DND-41 (cell line): ENCODE measurements around the gene PRKAR1B.

Experiments used
- ATAC-seq: fragments of 200-7000 bp; cut with Tn5 transposase; 3 replicates; pipeline ENCODE4 v1.9.1; 2021; ENCODE audit warnings: low read depth; ENCODE audit not compliant: insufficient read depth
- DNase-seq: peaks from one replicate; pipeline ENCODE4 v3.0.0-alpha.2; 2020
- H2AFZ ChIP-seq: 2 replicates; pipeline ENCODE4 v1.6.0; 2012; ENCODE audit warnings: low read depth, low read length
- H3K27ac ChIP-seq: 2 replicates; pipeline ENCODE4 v1.5.1; 2012; ENCODE audit warnings: low read length, inconsistent platforms
- H3K27me3 ChIP-seq: fragments of 200-600 bp; sonication (generic); 2 replicates; pipeline ENCODE4 v1.6.0; 2012; ENCODE audit warnings: low read length, mild to moderate bottlenecking, inconsistent platforms; ENCODE audit not compliant: insufficient read depth, poor library complexity
- H3K36me3 ChIP-seq: 2 replicates; pipeline ENCODE4 v1.5.1; 2012; ENCODE audit warnings: low read length, inconsistent platforms; ENCODE audit not compliant: insufficient read depth
- H3K4me1 ChIP-seq: 2 replicates; pipeline ENCODE4 v1.5.1; 2012; ENCODE audit warnings: mild to moderate bottlenecking, low read length; ENCODE audit not compliant: insufficient read depth
- H3K4me2 ChIP-seq: 2 replicates; pipeline ENCODE4 v1.6.0; 2012; ENCODE audit warnings: mild to moderate bottlenecking, moderate library complexity, low read length, inconsistent platforms; ENCODE audit not compliant: insufficient read depth
- H3K4me3 ChIP-seq, 2 experiments: fragments of 200-600 bp in 1 of 2; shearing (Covaris generic) in 1 of 2; 2 replicates each; pipeline ENCODE4 v1.5.1; 2012 to 2016; ENCODE audit warnings: inconsistent platforms in 2 of 2, low read length in 2 of 2, mild to moderate bottlenecking in 2 of 2, low read depth in 1 of 2, moderate library complexity in 1 of 2
- H3K79me2 ChIP-seq: 2 replicates; pipeline ENCODE4 v1.6.0; 2012; ENCODE audit warnings: low read length, inconsistent platforms; ENCODE audit not compliant: insufficient read depth
- H3K9ac ChIP-seq: 2 replicates; pipeline ENCODE4 v1.6.0; 2012; ENCODE audit warnings: low read depth, mild to moderate bottlenecking, inconsistent platforms, low read length, moderate library complexity
- H3K9me3 ChIP-seq: 2 replicates; pipeline ENCODE4 v1.5.1; 2012; ENCODE audit warnings: low read length, moderate library complexity, mild to moderate bottlenecking, inconsistent platforms; ENCODE audit not compliant: insufficient read depth, severe bottlenecking
- H4K20me1 ChIP-seq: 2 replicates; pipeline ENCODE4 v1.6.0; 2012; ENCODE audit warnings: low read length; ENCODE audit not compliant: insufficient read depth
- CTCF ChIP-seq: IDR thresholded peaks from 2 replicates; pipeline ENCODE4 v1.5.1; 2012; ENCODE audit warnings: borderline replicate concordance, low read length, moderate library complexity, mild to moderate bottlenecking; ENCODE audit not compliant: poor library complexity, severe bottlenecking; ENCODE audit errors: extremely low read depth
- EZH2 ChIP-seq: IDR thresholded peaks from 3 replicates; pipeline ENCODE4 v1.6.1; 2012; ENCODE audit warnings: borderline replicate concordance, low read depth, mild to moderate bottlenecking, moderate library complexity, low read length, inconsistent platforms; ENCODE audit not compliant: severe bottlenecking

The PRKAR1B gene

GRCh38 chr7:734808-735207 is 7.7 kb upstream of the PRKAR1B start:
- H3K4me3 ChIP-seq, result no peak overlapping the region
- no peak overlapping the region for H3K27ac ChIP-seq
- H3K4me2 ChIP-seq, result peak overlapping the region; percentile 27; the same call in 1 of the 2 replicates
- no peak overlapping the region for H3K9ac ChIP-seq
- no peaks in the 10 kb centered on the region for H3K4me1 ChIP-seq
- H3K79me2 ChIP-seq, result peaks cover 94% of the 10 kb centered on the region
- ATAC-seq (no peak), DNase-seq (no peak)
- TF ChIP-seq EZH2 (no peak), CTCF (no peak)
- H3K9me3 ChIP-seq, result peaks cover 11% of the 10 kb centered on the region
- H3K36me3 ChIP-seq, result peaks cover 79% of the 10 kb centered on the region
- H4K20me1 ChIP-seq, result peaks cover 47% of the 10 kb centered on the region; the same call in 1 of the 2 replicates
- no peak overlapping the region for H2AFZ ChIP-seq
- no peaks in the 10 kb centered on the region for H3K27me3 ChIP-seq

- TF ChIP-seq EZH2, result no peak
- TF ChIP-seq CTCF, result no peak
- no peak overlapping the region for H3K27ac ChIP-seq
- H3K27me3 ChIP-seq, result no peaks in the 10 kb centered on the region
- no peak overlapping the region for H3K4me2 ChIP-seq
- DNase-seq (no peak), ATAC-seq (no peak)
- H4K20me1 ChIP-seq, result peaks cover 47% of the 10 kb centered on the region
- H2AFZ ChIP-seq, result no peak overlapping the region
- no peak overlapping the region for H3K9ac ChIP-seq
- peaks cover 94% of the 10 kb centered on the region for H3K79me2 ChIP-seq
- no peak overlapping the region for H3K4me3 ChIP-seq
- peaks cover 11% of the 10 kb centered on the region for H3K9me3 ChIP-seq
- H3K36me3 ChIP-seq, result peaks cover 79% of the 10 kb centered on the region
- H3K4me1 ChIP-seq, result peaks cover 4% of the 10 kb centered on the region; the same call in 1 of the 2 replicates
Observed at GRCh38 chr7:734214-734613, 7.1 kb upstream of the PRKAR1B start.

GRCh38 chr7:732556-732955 is 5.5 kb upstream of the PRKAR1B start:
- Histone ChIP-seq H4K20me1 (peaks cover 40% of the 10 kb centered on the region), H3K27me3 (no peaks in the 10 kb centered on the region), H3K36me3 (peaks cover 71% of the 10 kb centered on the region), H3K79me2 (peaks cover 94% of the 10 kb centered on the region), H3K9me3 (peaks cover 11% of the 10 kb centered on the region), H3K9ac (no peak overlapping the region), H2AFZ (no peak overlapping the region), H3K4me2 (no peak overlapping the region), H3K4me3 (no peak overlapping the region), H3K4me1 (peaks cover 19% of the 10 kb centered on the region), H3K27ac (no peak overlapping the region)
- no peak for TF ChIP-seq CTCF
- no peak for TF ChIP-seq EZH2
- DNase-seq, result no peak
- ATAC-seq, result no peak

GRCh38 chr7:732094-732541 is 5.0 kb upstream of the PRKAR1B start:
- no peak for ATAC-seq
- Histone ChIP-seq H3K9ac (no peak overlapping the region), H3K79me2 (peaks cover 92% of the 10 kb centered on the region), H4K20me1 (peaks cover 36% of the 10 kb centered on the region), H2AFZ (no peak overlapping the region), H3K4me3 (no peak overlapping the region), H3K36me3 (peaks cover 67% of the 10 kb centered on the region), H3K4me2 (no peak overlapping the region), H3K27ac (no peak overlapping the region), H3K9me3 (peaks cover 11% of the 10 kb centered on the region), H3K4me1 (peaks cover 21% of the 10 kb centered on the region), H3K27me3 (no peaks in the 10 kb centered on the region)
- TF ChIP-seq EZH2 (no peak), CTCF (peak; percentile 39)
- no peak for DNase-seq
